NCI-H1417 treated with DMSO at 0.1 percent for 48 hours (cell line): ENCODE measurements around the gene HDAC4.

Experiments used
- DNase-seq: peaks from one replicate; lab custom pipeline; 2025; lab: John Stamatoyannopoulos, UW

Gene HDAC4

DNA sequence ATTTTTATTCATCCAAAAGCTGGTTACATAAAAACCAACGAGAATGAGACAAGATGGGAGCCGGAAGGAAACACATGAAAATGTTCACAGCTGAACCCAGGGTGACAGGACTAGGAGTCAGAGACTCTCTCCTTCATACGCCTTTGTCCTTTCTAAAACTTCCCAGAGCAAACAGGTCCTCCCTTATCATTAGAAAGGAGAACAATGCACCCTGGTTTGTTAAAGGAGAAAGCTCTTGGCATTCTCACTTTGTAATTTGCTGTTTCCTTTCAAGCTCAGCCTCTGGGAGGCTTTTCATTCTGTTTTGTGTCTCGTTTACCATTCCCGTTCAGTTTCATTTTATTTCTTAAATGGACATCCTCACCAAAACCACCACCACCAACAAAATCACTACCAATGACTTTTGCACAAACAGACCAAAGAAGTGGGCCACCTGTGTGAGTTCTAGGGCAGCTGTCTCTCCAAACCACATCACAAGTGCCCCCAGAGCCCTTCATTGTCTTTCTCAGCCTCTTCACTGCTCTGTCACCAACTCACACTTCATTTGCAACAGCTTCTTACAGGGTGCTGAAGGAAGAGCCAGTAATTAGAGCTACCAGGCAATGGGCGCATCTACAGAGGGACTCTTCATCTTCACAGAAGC lies 105.3 kb downstream of the HDAC4 start:
- no peak for DNase-seq

DNA sequence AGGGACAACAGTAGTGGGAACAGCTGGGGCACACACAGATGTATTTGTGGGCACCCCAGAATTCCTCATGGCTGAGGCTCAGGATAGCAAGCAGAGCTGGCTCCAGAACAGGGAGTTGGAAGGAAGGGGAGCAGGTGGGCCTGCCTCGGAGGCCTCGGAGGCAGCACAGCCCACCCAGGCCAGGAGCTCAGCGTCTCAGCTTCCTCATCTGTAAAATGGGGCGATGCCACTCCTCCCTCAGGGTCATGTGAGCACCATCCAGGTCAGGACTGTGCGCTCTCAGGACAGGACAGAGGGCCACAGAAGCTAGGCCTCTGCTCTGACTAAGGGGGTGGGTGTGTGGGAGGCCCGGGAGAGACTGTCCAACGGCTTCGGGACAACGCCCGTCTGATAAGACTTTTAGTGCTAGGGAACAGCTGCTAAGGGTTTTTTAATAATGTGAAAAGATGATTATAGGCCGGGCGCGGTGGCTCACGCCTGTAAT lies 106.2 kb downstream of the HDAC4 start:
- no peak for DNase-seq

DNA sequence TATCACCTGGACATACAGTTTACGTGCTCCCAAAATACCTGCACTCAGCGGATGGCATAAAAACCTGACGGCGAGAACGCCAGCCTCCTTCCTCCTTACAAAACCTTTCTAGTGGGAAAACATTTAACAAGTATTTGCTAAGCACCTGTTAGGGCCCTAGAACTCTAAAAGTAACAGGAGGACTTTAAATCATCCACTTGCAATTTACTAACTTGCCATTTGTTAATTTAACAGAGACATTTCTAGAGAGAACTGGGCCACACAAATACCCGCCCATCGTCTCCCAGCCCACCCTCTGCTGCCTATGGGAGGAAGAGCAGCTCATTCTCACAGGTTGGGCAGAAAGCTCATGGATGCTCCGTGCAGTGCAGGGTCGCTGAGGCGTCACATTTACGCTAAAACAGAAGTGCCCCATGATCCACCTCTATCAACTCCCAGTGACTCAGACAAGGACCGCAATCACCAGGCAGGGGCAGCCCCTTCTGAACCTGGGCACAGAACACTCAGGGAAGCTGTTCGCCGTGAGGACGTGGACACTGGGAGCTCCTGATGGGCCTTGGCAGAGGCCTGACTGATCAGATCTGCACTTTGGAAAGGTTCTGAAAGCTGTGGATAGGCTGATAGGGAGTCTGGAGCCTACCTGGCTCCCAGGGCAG lies 106.9 kb downstream of the HDAC4 start:
- DNase-seq, result no peak

GRCh38 chr2:239292959-239293774 lies 107.7 kb downstream of the HDAC4 start:
- no peak for DNase-seq

- no peak for DNase-seq
Observed at GRCh38 chr2:239292531-239292930, 108.3 kb downstream of the HDAC4 start.

- no peak for DNase-seq
Observed at GRCh38 chr2:239291475-239292350, 109.1 kb downstream of the HDAC4 start.

GRCh38 chr2:239290618-239291474 lies 110.0 kb downstream of the HDAC4 start:
- DNase-seq, result no peak

GRCh38 chr2:239289545-239289944 lies 111.3 kb downstream of the HDAC4 start:
- DNase-seq, result no peak

DNA sequence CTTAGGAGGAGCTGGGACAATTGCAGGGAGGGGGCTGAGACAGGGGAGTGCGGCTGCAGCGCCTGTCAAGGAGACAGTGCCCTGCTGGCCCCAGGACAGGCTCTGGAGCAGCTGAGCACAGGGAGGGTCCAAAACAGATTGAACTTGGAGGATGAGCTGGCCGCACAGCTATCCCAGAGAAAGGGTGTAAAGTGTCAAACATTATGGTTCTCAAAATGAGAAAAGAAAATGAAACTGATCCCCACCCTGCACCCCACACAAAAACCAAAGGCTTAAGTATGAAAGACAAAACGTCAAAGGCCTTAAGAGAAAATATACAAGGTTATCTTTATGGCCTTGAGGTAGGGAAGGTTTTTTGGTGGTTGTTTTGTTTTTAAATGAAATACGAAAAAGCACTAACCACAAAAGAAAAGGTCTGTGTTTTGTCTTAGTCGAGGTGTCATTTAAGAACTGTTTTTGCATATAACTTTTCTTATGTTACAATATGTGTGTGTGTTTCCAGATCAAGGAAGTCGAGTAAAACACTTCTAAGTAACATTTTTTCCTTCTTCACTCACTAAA lies 111.8 kb downstream of the HDAC4 start:
- no peak for DNase-seq

- no peak for DNase-seq
Observed at GRCh38 chr2:239288237-239288636, 112.6 kb downstream of the HDAC4 start.

GRCh38 chr2:239287461-239287860 lies 113.4 kb downstream of the HDAC4 start:
- no peak for DNase-seq

DNA sequence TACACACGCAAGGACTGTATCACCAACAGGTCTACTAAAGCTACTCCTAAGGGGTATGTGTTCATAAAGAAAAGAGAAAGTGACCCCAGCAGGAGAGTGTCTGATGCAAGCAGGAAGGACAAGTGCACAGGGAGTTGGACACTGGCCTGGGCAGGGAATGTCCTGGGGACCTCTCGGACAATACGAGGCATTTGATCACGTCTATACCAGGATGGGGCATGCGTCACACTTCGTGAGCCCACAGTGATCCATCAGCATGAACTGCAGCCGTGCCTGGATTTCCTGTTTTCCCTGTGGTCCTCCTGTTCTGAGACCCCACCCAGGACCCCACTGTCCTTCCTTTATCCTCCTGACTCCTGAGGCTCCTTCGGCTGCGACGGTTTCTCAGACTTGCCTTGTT lies 113.9 kb downstream of the HDAC4 start:
- DNase-seq, result no peak

GRCh38 chr2:239285932-239286230 lies 114.9 kb downstream of the HDAC4 start:
- no peak for DNase-seq

DNA sequence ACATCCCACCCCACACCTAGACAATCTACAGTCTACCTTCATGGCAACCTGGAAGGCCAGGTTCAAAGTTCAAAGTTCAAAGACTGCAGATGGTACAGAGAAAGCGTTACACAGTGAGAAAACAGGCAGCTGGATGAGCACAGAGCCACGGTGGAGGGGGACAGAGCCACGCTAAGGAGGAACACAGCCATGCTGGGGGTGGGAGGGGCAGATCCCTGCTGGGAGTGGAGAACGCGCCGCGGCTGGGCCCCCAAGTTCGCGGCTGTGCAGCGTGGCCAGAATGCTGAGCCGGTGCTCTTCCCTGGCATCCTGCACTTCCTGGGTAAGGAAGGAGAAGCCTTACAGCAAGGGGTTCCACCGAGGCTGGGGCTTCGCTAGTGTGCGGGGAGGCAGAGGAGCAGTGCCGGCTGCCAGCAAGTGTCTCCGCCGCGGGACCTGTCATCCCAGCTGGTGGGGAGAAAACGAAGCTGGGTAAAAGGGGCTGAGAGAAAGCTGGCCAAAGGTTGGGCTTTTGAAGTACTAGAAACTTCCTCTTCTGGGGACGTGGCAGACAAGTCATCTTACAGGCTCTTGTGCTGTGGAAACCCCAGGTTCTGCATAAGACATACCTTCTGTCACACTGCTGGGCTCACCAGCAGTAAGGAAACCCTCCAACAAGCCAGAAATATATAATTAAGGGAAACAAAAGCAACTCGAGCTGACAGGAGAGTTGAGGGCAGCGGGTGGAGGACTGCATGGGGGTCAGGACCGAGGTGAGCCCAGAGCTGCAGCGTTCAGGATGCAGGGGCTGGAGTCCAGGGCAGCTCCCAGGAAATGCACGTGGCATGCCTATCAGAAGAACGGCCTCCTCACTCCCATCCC lies 115.5 kb downstream of the HDAC4 start:
- DNase-seq, result no peak

DNA sequence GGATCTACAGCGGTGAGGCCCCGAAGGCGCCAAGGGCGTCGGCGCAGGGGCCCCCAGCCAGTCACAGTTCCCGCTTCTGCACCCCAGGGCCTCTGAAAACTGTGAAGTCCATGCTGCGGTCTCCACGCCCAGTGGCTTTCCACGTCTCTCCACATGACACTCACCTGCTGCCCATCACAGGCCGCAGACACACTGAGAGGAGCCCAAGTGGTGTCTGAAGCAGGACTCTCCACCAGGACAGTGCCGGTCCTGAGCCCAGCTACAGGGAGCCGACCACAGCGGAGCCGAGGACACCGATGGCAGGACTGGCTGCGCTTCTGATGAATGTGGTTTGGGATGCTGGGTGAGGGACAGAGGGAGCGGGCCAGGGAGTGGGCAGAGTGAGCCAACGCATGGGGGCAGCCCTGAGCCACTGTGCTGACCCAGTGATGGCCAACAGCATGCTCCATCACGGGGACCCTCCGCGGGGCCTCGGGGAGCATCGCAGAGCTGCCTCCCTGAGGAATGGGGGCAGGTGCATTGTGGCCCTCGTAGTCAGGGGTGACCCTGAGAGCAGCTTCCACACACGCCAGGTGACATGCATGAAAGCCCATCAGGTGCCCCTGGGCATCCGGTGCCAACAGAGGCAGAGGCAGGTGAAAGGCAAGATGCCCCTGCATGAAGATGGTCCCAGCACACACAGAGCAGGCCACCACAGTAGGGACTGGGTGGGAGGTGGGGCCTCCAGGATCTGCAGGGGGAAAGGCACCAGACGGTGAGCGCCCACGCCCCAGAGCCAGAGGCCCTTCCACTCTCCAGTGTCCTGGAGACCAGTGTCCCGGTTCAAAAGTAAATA lies 116.6 kb downstream of the HDAC4 start:
- DNase-seq, result no peak

GRCh38 chr2:239283288-239283945 lies 117.4 kb downstream of the HDAC4 start:
- no peak for DNase-seq

DNA sequence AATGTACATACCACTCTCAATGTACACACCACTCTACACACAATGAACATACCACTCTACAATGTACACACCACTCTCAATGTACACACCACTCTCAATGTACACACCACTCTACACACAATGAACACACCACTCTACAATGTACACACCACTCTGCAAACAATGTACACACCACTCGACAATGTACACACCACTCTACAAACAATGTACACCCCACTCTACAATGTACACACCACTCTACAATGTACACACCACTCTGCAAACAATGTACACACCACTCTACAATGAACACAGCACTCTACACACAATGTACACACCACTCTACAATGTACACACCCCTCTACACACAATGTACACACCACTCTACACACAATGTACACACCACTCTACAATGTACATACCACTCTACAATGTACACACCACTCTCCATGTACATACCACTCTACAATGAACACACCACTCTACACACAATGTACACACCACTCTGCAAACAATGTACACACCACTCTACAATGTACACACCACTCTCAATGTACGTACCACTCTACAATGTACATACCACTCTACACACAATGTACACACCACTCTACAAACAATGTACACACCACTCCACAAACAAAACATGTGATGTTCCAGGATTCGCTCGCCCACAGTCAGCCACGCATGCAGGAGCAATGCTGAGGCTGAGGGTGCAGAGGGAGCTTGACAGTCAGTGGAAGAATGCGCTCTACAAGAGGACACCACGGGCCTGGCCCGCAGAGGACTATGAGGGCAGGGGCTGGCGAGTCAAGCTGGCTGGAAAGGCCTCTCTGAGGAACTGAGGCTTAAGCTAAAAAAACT lies 118.2 kb downstream of the HDAC4 start:
- no peak for DNase-seq
